ENCODE measurements around the gene MYPN. TPM values are rescaled to one million over a fixed set of nuclear protein-coding genes. Genes with fewer than 3 reads are reported as not detected.

MYPN gene
- total and polyA plus RNA-seq, 5 donors: 27.2 to 134 (median 83.4) TPM

DNA sequence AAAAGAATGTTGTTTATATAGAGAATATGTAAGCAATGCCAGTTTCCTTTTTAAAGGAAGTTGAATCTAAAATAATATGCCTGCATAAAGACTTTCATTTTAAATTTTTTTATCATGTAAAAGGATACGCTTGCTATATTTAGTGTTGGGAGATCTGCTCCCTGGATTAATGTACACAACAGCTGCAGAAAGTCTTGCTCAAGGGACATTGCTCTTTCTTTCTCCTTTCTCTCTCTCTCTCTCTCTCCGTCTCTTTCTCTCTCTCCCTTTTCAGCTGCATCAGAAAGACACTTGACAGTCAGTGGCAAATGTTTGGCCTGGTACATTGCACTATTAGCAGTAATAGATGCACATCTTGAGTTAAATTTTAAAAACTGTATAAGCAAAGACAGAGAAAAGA lies 739 bp downstream of the MYPN start:
- H3K4me1 ChIP-seq (ENCODE audit: control insufficient read depth, insufficient read depth, low read length): no peaks in the 10 kb centered on the region
- H3K9me3 ChIP-seq (ENCODE audit: control insufficient read depth, low read length): no peaks in the 10 kb centered on the region
- H3K27me3 ChIP-seq (ENCODE audit: control insufficient read depth, insufficient read depth): no peaks in the 10 kb centered on the region
- DNase-seq: no peak
- intact Hi-C loops (cut with DNase I): no loop called here
- 31% methylated on average over 2 of the region's 2 CpGs for WGBS
- no peak overlapping the region for H3K27ac ChIP-seq (ENCODE audit: low read length)
- ATAC-seq: peak; percentile 48 to 55
- peak overlapping the region; percentile 81 for H3K4me3 ChIP-seq (ENCODE audit: low read length)

- H3K4me3 ChIP-seq (ENCODE audit: low read length): peak overlapping the region; percentile 49
Observed at GRCh38 chr10:68111584-68111983, 2.3 kb downstream of the MYPN start.

DNA sequence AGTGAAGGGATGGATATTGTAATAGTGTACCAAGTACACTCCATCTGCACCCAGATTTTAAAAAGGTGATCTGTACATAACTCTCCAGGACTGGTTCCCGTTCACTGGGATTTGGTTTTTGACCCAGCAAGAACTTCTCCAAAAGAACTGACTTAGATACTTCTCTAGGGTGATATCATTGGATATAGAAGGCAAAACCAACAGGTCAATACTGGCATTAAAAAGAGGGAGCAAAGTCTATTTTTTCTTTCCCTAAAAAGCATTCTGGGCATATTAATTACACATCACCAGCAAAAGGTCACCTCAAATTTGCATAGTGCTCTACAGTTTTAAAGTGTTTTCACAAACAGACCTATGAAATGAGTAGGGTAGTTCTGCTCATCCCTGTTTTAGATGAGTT lies 3.5 kb downstream of the MYPN start:
- no peak for DNase-seq
- intact Hi-C loops (cut with DNase I): no loop called here
- ATAC-seq: no peak
- Histone ChIP-seq H3K4me1 (ENCODE audit: control insufficient read depth, insufficient read depth, low read length) (no peaks in the 10 kb centered on the region), H3K27me3 (ENCODE audit: control insufficient read depth, insufficient read depth) (no peaks in the 10 kb centered on the region), H3K9me3 (ENCODE audit: control insufficient read depth, low read length) (no peaks in the 10 kb centered on the region), H3K27ac (ENCODE audit: low read length) (no peak overlapping the region), H3K4me3 (ENCODE audit: low read length) (peak overlapping the region; percentile 25)
- 87% methylated on average over 1 of the region's 1 CpG for whole genome bisulfite sequencing

More at GRCh38 chr10:68111584-68111983, 2.3 kb downstream of the MYPN start:
- ATAC-seq: peak; percentile 72 to 77
- intact Hi-C loops (cut with DNase I): no loop called here
- H3K9me3 ChIP-seq (ENCODE audit: control insufficient read depth, low read length): no peaks in the 10 kb centered on the region
- WGBS: 58% methylated on average over 2 of the region's 2 CpGs
- H3K27ac ChIP-seq (ENCODE audit: low read length): peak overlapping the region; percentile 66
- H3K4me1 ChIP-seq (ENCODE audit: control insufficient read depth, insufficient read depth, low read length): no peaks in the 10 kb centered on the region
- DNase-seq: no peak
- H3K27me3 ChIP-seq (ENCODE audit: control insufficient read depth, insufficient read depth): no peaks in the 10 kb centered on the region

GRCh38 chr10:68118657-68119056 lies 9.4 kb downstream of the MYPN start:
- Histone ChIP-seq H3K27ac (ENCODE audit: low read length) (no peak overlapping the region), H3K9me3 (ENCODE audit: control insufficient read depth, low read length) (no peaks in the 10 kb centered on the region), H3K27me3 (ENCODE audit: control insufficient read depth, insufficient read depth) (no peaks in the 10 kb centered on the region), H3K4me3 (ENCODE audit: low read length) (no peak overlapping the region), H3K4me1 (ENCODE audit: control insufficient read depth, insufficient read depth, low read length) (no peaks in the 10 kb centered on the region)
- WGBS: 81% methylated on average over 3 of the region's 3 CpGs
- ATAC-seq: no peak
- no peak for DNase-seq
- intact Hi-C loops (cut with DNase I): no loop called here

- intact Hi-C loops (cut with DNase I): no loop called here
- no peak for DNase-seq
- 69% methylated on average over 15 of the region's 15 CpGs for WGBS
- Histone ChIP-seq H3K4me1 (ENCODE audit: control insufficient read depth, insufficient read depth, low read length) (no peaks in the 10 kb centered on the region), H3K27ac (ENCODE audit: low read length) (no peak overlapping the region), H3K27me3 (ENCODE audit: control insufficient read depth, insufficient read depth) (no peaks in the 10 kb centered on the region), H3K4me3 (ENCODE audit: low read length) (no peak overlapping the region), H3K9me3 (ENCODE audit: control insufficient read depth, low read length) (no peaks in the 10 kb centered on the region)
- ATAC-seq: no peak
Observed at GRCh38 chr10:68121020-68121743, 11.9 kb downstream of the MYPN start.

- DNase-seq (no peak), ATAC-seq (peak; percentile 14 to 41)
- Histone ChIP-seq H3K4me1 (ENCODE audit: control insufficient read depth, insufficient read depth, low read length) (no peaks in the 10 kb centered on the region), H3K27me3 (ENCODE audit: control insufficient read depth, insufficient read depth) (no peaks in the 10 kb centered on the region), H3K9me3 (ENCODE audit: control insufficient read depth, low read length) (no peaks in the 10 kb centered on the region), H3K27ac (ENCODE audit: low read length) (no peak overlapping the region), H3K4me3 (ENCODE audit: low read length) (no peak overlapping the region)
- WGBS: 62% methylated on average over 9 of the region's 9 CpGs
- intact Hi-C loops (cut with DNase I): no loop called here
Observed at GRCh38 chr10:68121852-68122251, 12.6 kb downstream of the MYPN start.

GRCh38 chr10:68124718-68125117 lies 15.4 kb downstream of the MYPN start:
- H3K4me3 ChIP-seq (ENCODE audit: low read length): no peak overlapping the region
- no peaks in the 10 kb centered on the region for H3K4me1 ChIP-seq (ENCODE audit: control insufficient read depth, insufficient read depth, low read length)
- H3K27ac ChIP-seq (ENCODE audit: low read length): no peak overlapping the region
- no peaks in the 10 kb centered on the region for H3K9me3 ChIP-seq (ENCODE audit: control insufficient read depth, low read length)
- H3K27me3 ChIP-seq (ENCODE audit: control insufficient read depth, insufficient read depth): no peaks in the 10 kb centered on the region
- DNase-seq (no peak), ATAC-seq (peak in 1 of 2 donors; percentile 45)
- 66% methylated on average over 3 of the region's 3 CpGs for WGBS
- intact Hi-C loops (cut with DNase I): no loop called here

DNA sequence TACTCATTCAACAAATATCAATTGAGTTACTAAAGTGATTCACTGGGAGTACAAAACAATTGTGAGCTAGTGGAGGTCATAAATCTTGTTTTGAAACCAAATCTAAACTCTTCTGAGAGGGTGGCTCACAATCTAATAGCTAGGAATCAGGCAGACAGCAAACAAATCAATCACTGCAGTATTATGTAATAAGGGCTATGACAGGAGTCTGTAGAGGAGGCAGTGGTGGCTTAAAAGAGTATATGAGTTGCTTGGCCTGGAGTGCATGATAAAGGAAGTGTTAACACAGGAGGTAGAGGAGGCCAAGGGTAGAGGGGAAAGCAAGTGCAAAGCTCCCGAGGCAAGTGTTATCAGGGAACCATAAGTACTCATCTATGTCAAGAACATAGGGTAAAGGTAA lies 16.5 kb downstream of the MYPN start:
- intact Hi-C loops (cut with DNase I): no loop called here
- DNase-seq (no peak), ATAC-seq (peak in 1 of 2 donors; percentile 25)
- H3K27me3 ChIP-seq (ENCODE audit: control insufficient read depth, insufficient read depth): no peaks in the 10 kb centered on the region
- no peaks in the 10 kb centered on the region for H3K9me3 ChIP-seq (ENCODE audit: control insufficient read depth, low read length)
- H3K4me1 ChIP-seq (ENCODE audit: control insufficient read depth, insufficient read depth, low read length): no peaks in the 10 kb centered on the region
- no peak overlapping the region for H3K27ac ChIP-seq (ENCODE audit: low read length)
- 29% methylated on average over 1 of the region's 1 CpG for WGBS
- no peak overlapping the region for H3K4me3 ChIP-seq (ENCODE audit: low read length)

DNA sequence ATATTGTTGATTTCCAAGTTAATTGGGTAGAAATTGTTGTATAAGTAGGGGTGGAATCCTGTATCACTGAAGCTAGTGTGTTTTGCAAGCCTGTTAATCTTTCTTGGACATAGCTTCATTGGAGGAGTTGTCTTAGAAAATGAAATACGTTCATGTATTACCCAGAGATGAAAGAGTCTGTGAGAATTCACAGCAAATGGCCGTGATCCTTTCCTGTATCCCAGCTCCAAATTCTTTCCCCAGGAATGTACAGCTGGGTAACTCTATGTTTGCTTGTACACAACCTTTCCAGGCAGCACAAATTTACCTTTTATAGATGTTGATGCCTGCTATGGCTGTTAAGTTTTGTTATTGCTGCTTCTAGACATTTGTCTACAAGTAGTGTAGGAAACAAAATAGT lies 18.7 kb downstream of the MYPN start:
- 21% methylated on average over 2 of the region's 2 CpGs for WGBS
- Histone ChIP-seq H3K4me1 (ENCODE audit: control insufficient read depth, insufficient read depth, low read length) (no peaks in the 10 kb centered on the region), H3K4me3 (ENCODE audit: low read length) (no peak overlapping the region), H3K27ac (ENCODE audit: low read length) (no peak overlapping the region), H3K9me3 (ENCODE audit: control insufficient read depth, low read length) (no peaks in the 10 kb centered on the region), H3K27me3 (ENCODE audit: control insufficient read depth, insufficient read depth) (no peaks in the 10 kb centered on the region)
- DNase-seq (no peak), ATAC-seq (no peak)
- intact Hi-C loops (cut with DNase I): no loop called here

- no peak overlapping the region for H3K4me3 ChIP-seq (ENCODE audit: low read length)
- no peaks in the 10 kb centered on the region for H3K27me3 ChIP-seq (ENCODE audit: control insufficient read depth, insufficient read depth)
- WGBS: 49% methylated on average over 1 of the region's 1 CpG
- H3K27ac ChIP-seq (ENCODE audit: low read length): no peak overlapping the region
- intact Hi-C loops (cut with DNase I): no loop called here
- H3K9me3 ChIP-seq (ENCODE audit: control insufficient read depth, low read length): no peaks in the 10 kb centered on the region
- H3K4me1 ChIP-seq (ENCODE audit: control insufficient read depth, insufficient read depth, low read length): no peaks in the 10 kb centered on the region
- no peak for DNase-seq
- ATAC-seq: no peak
Observed at GRCh38 chr10:68132391-68132790, 23.1 kb downstream of the MYPN start.

DNA sequence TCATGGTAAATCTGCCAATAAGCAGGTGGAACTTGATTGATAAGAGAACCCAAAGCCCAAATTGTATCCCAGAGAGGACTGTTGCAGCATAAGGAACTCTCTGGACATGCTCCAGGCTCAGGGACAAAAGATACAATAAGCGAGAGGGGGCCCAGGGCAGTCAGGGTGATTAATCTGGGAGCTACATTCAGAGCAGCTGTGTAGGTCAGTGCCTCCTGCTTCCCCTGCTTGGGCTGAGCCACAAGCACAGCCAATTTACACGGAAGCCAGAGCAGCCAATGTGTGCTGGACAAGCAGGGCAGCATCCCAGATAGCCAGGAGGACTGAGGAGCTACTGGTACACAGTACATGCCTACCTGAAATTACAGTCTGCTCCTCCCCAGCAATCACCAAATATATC lies 24.2 kb downstream of the MYPN start:
- 35% methylated on average over 2 of the region's 2 CpGs for WGBS
- H3K9me3 ChIP-seq (ENCODE audit: control insufficient read depth, low read length): no peaks in the 10 kb centered on the region
- H3K4me3 ChIP-seq (ENCODE audit: low read length): no peak overlapping the region
- intact Hi-C loops (cut with DNase I): no loop called here
- H3K27me3 ChIP-seq (ENCODE audit: control insufficient read depth, insufficient read depth): no peaks in the 10 kb centered on the region
- H3K4me1 ChIP-seq (ENCODE audit: control insufficient read depth, insufficient read depth, low read length): no peaks in the 10 kb centered on the region
- peak; percentile 52 to 65 for ATAC-seq
- H3K27ac ChIP-seq (ENCODE audit: low read length): no peak overlapping the region
- peak in 2 of 3 donors; percentile 34 to 37 for DNase-seq

GRCh38 chr10:68135362-68135761 lies 26.1 kb downstream of the MYPN start:
- Histone ChIP-seq H3K27me3 (ENCODE audit: control insufficient read depth, insufficient read depth) (no peaks in the 10 kb centered on the region), H3K9me3 (ENCODE audit: control insufficient read depth, low read length) (no peaks in the 10 kb centered on the region), H3K27ac (ENCODE audit: low read length) (no peak overlapping the region), H3K4me1 (ENCODE audit: control insufficient read depth, insufficient read depth, low read length) (peaks cover 4% of the 10 kb centered on the region), H3K4me3 (ENCODE audit: low read length) (no peak overlapping the region)
- no peak for DNase-seq
- no peak for ATAC-seq
- WGBS: 76% methylated on average over 1 of the region's 1 CpG
- intact Hi-C loops (cut with DNase I): no loop called here
